GM21528 (cell line): ENCODE data around the gene NXN.
"Not testable (repeated sequence)": the region's sequence is repeated elsewhere in the genome, so short reads cannot be mapped to it uniquely, and the experiment has no call there.

Experiments
- ATAC-seq: cut with Tn5 transposase; IDR thresholded peaks from one replicate; pipeline ENCODE4 v1.9.1; 2021; ENCODE audit warnings: mild to moderate bottlenecking, moderate library complexity; ENCODE audit not compliant: unreplicated experiment, low FRiP score

NXN gene

DNA sequence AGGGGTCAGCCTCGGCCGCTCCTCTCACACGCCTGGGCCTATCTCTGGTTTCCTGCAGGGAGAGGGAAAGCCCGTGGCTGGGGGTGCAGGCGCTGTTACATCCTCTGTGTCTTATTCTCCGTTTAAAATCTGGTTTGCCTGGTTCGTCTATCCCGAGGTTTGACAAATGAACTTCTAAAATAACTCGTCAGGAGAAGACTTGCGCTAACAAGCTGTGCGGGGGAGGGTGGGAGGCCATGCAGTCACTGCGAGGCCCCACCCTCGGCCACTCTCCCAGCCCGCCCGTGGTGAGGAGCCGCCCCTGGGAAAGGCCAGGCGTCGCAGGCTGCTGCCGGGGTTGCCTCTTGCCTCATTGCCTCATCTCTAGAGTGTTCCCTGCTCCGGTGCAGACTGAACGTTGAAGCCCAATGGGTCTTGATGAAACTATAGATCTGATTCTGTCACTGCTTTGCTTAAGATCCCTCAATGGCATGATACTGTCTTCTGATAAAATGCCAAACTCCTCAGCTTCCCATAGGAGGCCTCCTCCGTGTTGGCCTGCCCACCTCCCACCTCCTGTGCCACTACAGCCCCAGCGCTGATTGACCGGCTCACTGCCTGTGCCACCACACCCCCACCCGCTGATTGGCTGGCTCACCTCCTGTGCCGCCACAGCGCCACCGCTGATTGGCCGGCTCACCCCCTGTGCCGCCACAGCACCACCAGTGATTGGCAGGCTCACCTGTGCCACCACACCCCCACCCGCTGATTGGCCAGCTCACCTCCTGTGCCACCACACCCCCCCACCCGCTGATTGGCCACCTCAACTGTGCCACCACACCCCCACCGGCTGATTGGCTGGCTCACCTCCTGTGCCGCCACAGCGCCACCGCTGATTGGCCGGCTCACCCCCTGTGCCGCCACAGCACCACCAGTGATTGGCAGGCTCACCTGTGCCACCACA is 189.4 kb downstream of the NXN start:
- not testable (repeated sequence) for ATAC-seq

DNA sequence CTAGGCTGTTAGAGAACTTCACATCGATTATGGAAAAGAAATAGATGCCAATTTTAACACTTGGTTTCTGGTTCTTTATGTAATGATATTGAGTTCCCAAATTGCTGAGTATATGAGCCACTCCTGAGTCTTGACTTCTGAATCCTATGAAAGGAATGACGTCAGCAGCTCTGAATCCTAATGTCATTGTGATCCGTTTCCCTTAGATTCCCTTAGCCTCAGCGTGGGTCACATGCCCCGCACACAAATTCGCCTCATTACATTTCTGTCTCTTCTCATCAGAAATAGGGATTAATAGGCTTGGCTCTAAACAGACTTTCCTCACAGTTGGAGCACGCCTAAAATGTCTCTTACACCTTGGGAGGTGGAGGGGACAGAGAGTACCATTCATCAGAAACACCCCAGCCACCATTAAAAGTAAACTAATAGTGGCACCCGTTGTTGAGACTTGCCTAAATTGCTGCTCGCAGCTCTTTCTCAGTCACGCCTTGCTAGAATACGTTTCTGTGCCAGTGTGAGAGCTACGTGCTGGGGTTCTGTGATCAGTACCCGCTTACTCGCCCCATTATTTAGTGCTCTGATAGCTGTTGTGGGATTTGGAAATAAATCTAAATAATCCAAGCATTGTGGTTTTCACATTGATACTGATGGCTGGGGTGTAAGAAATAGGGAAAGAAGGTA is 190.3 kb downstream of the NXN start:
- ATAC-seq, result no peak

DNA sequence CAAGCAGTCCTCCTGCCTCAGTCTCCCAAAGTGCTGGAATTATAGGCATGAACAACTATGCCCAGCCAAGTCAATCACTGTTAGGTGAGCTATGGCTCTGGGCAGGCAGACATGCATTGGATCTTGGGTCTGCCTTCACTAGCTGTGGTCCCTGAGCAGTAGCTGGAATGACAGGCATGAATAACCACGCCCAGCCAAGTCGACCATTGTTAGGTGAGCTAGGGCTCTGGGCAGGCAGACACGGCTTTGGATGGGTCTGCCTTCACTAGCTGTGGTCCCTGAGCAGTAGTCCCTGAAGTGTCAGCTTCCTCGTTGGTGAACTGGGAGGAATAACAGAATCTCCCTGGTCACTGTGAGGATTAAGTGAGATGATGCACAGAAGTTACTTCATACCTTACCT is 191.0 kb downstream of the NXN start:
- ATAC-seq, result no peak

DNA sequence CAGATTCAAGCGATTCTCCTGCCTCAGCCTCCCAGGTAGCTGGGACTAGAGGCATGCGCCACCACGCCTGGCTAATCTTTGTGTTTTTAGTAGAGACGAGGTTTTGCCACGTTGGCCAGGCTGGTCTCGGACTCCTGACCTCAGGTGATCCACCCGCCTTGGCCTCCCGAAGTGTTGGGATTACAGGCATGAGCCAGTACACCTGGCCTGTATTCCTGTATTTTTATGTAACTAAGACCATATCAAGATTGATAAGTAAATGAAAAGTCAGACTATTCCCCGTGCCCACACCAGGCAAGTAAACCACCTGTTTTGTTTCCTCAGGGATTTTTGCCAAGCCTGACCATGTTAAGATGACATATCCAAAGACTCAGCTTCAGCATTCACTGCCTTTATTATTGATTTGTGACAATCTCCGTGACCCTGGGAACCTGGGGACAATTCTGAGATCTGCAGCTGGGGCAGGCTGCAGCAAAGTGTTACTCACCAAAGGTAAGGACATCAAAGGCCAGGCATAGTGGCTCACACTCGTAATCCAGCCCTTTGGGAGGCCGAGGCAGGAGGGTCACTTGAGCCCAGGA is 191.8 kb downstream of the NXN start:
- no peak for ATAC-seq

DNA sequence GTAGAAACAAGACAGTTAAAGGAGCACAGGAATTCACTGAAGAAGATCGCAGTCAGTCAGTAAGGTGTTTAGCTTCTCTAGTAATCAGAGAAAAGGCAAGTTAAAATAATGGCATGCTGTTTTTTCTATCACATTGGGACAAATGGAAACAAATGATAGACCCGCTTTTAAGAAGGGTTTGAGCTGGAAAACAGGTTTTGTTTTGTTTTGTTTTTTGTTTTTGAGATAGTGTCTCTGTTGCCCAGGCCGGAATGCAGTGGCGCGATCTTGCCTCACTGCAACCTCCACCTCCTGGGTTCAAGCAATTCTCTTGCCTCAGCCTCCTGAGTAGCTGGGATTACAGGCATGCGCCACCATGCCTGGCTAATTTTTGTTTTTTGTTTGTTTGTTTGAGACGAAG is 193.7 kb downstream of the NXN start:
- ATAC-seq, result not testable (repeated sequence)

DNA sequence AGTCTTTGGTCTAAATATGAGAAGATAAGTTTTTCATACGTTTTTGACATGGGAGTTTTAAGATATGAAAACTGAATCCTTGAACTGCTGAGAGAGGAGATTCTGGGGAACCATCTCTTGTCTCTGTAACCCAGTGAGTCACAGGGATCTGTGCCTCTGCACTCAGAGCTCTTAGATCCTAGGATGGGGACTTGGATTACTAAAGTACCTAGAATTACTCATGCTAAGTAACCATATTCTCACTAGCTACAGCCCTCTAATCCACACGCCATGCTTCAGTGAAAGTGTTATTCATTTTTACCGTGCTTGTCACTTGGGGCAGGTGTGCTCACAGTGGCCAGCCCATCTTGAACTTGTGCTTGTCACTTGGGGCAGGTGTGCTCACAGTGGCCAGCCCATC is 195.4 kb downstream of the NXN start:
- ATAC-seq, result no peak

DNA sequence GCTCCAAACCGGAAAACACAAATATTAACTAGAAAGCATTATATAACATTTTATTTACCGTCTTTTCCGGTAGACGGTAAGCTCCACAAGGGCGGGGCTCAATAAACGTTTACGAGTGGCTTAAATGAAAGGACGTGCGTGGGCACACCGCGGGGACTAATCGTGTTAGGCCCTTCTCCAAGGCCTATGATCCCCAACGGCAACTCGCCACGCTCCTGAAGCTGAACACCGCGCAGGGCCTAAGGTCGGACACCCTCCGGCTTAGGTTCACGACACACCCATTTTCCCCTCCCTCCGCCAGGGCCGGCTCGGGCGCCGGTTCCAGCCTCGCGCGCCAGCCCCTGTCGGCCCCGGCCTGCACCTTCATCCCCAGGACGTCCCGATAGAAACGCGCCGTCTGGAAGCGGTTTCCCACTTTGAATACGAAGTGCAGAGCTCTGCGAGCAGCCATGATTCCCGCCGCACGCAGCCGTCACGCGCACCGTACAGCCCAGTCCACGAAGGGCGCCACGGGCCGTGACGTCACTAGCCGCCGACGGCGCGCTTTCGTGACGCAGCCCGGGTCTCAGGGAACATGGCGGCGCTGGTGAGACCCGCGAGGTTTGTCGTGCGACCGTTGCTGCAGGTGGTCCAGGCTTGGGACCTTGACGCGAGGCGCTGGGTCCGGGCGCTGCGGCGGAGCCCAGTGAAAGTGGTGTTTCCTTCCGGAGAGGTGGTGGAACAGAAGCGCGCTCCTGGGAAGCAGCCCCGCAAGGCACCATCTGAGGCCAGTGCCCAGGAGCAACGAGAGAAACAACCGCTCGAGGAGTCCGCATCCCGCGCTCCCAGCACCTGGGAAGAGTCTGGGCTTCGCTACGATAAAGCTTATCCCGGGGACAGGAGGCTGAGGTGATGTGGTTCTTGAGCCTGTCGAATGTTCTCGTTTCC is 197.5 kb downstream of the NXN start, which contains the start of the genes GLOD4 and MRM3:
GLOD4 (minus strand) TSS at position 476 of the 927 bp plus-strand sequence; CDS start at position 451, 25 bp downstream.
MRM3 (plus strand) TSS at position 549 of the 927 bp plus-strand sequence; CDS start at position 575, 26 bp downstream.
- ATAC-seq, result peak; percentile 82

DNA sequence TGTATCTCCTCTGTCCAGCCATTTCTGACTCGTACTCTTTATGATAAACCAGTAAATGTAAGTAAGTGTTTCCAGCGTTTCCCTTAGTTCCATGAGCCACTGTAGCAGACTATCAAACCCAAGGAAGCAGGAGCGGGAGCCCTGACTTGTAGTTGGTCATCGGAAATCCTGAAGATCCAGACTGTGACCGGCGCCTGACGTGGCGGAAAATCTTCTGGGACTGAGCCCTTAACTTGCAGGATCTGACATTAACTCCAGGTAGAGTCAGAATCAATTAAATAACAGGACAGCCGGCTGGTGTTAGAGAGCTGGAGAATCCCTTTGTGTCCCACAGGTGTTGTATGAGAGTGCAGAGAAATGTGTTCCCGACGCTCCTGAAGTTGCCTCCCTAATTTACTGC is 201.5 kb downstream of the NXN start:
- no peak for ATAC-seq

DNA sequence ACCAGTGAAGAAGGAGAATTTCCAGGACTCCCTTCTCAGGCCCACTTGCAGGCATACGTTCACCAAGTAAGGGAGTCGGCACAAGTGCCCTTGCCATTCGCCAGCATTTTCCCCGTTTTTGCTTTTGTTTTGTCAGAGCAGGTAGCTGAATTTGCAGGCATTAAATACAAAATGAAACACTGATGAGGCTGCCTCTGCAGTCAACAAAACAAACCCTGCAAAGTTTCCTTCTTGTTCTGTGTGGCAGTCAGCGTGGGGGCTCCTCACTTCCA is 205.3 kb downstream of the NXN start:
- no peak for ATAC-seq

DNA sequence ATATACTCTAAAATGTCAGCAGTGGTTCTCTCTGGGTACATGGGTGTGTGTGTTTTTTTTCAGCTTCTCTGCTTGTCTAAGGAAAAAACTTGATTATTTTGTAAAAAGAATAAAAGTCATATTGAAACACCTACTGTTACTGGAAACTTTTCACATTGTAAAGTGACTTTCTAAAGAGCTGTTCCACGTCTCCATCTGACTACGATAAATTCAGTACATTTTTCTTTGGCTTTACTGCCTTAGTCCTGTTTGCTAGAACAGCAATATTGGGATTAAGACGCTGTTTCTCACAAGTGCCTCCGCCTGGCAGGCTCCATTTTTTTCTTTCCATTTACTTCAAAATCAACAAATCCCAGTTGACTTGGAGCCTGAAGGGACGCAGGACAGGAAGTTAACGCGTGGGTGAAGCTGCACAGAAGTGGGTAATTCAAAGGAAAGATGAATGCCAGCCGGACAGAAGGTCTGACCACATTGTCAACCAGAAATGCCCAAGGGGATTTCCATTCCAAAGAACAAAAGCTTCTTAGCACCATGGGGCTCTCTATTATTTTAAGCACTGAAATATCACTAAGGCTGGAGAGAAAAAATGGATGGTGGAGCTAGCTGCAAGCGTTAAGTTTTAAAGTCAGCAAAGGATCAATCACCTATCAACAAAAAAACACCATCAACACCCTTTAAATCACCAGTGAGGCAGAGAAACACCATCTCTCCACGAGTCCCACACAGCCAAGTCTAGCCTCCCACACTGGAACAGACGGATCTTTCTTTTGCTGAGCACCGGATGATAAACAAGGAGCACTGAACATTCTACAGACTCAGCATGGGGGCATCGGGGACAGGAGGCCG is 205.9 kb downstream of the NXN start:
- no peak for ATAC-seq

DNA sequence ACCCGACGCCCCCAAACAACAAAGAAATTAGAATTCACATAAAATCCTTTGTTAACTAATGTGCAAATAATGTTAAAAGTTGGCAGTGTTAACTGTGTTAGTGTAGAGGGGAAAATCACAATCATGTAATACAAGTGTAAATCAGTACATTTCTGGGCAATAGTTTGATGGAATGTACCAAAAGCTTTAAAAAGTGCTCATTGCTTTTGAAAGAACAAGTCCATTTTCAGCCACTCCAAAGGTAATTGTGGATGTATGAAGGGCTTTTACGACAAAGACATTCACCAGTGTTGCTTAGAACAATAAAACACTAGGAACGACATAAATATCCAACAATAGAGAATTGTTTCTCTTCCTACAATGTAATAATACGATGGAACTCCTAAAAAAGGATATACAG is 206.6 kb downstream of the NXN start:
- no peak for ATAC-seq

DNA sequence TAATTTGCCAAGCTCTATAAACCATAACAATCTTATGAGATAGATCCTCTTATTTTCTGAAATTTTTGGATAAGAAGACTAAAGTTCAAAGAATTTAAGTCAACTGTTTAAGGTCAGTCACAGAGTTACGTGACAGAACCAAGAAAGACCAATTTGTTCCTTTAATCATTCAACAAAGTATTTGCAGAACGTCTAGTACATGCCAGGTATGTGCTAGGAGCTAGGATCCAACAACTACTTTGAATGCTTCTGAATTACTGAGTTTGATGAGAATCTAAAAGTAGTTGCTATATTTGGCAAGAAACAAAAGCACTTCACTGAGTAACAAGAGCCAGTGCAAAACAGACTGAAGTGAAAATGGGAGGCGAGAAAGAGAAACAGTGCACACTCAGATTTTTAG is 212.5 kb downstream of the NXN start:
- no peak for ATAC-seq

DNA sequence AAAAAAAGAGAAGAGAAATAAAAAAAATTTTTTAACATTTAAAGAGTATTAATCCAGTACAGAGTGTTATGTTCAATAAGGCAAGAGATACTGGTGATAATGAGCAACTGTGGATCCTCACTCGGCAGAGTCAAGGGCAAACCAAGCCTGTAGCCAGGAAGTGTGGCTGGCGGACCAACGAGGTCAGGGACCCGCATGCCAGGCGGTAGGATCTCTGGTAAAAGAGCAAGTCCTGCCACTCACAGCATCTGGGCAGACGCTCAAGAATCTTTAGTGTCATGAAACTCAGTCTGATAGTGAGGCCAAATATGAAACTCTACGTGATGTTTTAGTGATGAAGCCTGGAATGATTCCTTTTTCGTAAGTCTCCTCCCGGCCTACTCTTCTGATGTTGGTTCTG is 219.2 kb downstream of the NXN start:
- ATAC-seq, result no peak

DNA sequence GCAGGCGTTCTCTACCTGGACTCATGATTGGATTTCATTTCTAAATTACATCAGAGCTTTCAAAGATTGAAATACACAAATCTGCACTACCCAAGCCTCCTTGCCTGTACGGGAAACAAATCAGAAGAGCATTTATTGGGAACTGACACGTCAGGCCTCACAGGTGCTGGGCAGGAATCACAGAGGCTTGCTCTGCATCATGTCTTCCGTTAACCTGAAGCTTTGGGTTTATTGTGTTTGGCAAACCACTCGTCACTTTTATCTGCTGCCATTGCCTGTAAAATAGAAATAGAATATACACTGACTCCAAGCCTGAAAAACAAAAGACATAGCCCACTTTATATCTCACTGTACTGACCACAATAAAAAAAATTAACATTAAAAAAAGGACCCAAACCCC is 219.6 kb downstream of the NXN start:
- ATAC-seq, result no peak

DNA sequence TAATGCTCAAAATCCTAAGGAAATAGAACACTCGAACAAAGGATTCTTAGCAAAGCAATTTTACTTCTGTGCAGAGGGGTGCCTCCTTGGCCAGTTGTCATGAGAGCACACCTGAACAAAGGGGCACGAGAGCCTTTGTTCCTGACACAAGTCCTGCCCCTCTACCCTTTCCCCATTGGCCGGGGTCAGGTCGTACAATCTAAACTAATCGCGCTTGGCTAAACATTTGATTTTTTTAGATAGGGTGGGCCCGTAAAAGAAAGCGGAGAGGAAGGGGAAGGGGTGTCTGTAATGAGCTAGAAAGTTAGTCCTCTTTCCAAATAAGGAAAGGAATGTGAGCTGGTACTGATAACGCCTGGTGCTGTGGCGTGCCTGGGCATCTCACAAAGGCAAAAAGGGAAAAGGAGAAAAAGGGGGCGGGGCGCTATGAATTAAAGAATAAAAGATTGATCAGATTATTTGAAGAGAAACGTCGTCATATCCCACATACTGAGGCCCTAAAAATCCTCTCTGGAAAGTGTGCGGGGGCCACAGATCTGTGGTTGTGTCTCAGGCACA is 223.5 kb downstream of the NXN start:
- not testable (repeated sequence) for ATAC-seq

DNA sequence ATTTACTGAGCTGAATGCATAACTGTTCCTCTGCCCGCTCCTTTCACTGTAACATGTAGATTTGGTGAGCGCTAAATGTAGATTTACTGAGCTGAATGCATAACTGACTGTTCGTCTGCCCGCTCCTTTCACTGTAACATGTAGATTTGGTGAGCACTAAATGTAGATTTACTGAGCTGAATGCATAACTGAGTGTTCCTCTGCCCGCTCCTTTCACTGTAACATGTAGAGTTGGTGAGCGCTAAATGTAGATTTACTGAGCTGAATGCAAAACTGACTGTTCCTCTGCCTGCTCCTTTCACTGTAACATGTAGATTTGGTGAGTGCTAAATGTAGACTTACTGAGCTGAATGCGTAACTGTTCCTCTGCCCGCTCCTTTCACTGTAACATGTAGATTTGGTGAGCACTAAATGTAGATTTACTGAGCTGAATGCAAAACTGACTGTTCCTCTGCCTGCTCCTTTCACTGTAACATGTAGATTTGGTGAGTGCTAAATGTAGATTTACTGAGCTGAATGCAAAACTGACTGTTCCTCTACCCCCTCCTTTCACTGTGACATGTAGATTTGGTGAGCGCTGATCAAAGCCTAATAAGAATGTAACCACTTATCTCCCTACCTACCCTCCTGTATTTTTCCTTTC is 224.1 kb downstream of the NXN start:
- not testable (repeated sequence) for ATAC-seq

DNA sequence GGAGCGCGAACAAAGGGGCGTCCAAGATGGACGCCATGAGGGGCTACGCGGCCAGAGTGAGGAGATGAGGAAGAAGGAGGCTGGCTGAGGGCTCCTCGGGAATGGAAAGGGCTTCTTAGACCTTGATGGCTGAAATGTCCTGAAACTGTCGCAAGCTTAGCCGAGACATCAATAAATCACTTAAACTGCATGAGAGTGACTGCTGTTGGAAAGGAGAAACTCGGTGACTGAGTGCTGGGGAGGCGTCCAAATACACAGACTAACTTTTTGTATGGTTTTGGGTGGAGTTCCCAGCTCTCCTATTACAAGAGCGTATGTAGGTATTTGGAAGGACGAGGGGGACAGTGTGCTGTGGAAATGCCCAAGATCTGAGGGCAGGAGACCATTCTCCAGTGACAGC is 226.2 kb downstream of the NXN start:
- no peak for ATAC-seq

DNA sequence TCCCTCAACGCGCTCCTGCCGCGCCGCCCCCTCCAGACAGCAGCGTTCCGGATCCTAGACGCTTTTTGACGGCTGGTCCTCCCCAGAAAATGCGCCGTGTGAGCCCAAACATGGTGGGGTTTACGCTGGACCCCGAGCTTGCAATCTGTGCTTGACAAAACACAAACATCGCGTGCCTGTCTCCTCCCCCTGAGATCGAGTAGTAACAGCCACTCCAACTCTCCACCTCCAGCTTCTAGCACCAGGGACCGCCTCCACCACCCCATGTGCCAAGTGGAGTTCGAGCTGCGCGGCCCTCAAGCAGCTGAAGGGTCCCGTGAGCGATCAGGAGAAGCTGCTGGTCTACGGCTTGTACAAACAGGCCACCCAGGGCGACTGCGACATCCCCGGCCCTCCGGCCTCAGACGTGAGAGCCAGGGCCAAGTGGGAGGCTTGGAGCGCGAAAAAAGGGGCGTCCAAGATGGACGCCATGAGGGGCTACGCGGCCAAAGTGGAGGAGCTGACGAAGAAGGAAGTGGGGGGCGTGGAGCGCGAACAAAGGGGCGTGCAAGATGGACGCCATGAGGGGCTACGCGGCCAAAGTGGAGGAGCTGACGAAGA is 226.9 kb downstream of the NXN start:
- ATAC-seq, result no peak
